Tibial nerve (tissue), 3 donors: ENCODE measurements around the gene TMEM253.

ENCODE experiments used
- POLR2A ChIP-seq, 2 donors: fragments of 450-650 bp; IDR thresholded peaks; one replicate each; pipeline ENCODE4 v1.6.1; 2017; ENCODE audit warnings: antibody characterized with exemption in 2 of 2, mild to moderate bottlenecking in 2 of 2, moderate library complexity in 2 of 2
- TF ChIP-seq, protein P1 (sequence below), 5 experiments: fragments of 200-600 bp in 3 of 5; fragments of 450-650 bp in 2 of 5; sonication (generic) in 3 of 5; IDR thresholded peaks; one replicate each; pipeline ENCODE4 v1.5.1; 2016 to 2019; ENCODE audit warnings: antibody characterized with exemption in 5 of 5, mild to moderate bottlenecking in 3 of 5, moderate library complexity in 2 of 5

GRCh38 chr14:21100931-21101330 lies at the start of gene TMEM253:
- TF ChIP-seq, protein P1, sequence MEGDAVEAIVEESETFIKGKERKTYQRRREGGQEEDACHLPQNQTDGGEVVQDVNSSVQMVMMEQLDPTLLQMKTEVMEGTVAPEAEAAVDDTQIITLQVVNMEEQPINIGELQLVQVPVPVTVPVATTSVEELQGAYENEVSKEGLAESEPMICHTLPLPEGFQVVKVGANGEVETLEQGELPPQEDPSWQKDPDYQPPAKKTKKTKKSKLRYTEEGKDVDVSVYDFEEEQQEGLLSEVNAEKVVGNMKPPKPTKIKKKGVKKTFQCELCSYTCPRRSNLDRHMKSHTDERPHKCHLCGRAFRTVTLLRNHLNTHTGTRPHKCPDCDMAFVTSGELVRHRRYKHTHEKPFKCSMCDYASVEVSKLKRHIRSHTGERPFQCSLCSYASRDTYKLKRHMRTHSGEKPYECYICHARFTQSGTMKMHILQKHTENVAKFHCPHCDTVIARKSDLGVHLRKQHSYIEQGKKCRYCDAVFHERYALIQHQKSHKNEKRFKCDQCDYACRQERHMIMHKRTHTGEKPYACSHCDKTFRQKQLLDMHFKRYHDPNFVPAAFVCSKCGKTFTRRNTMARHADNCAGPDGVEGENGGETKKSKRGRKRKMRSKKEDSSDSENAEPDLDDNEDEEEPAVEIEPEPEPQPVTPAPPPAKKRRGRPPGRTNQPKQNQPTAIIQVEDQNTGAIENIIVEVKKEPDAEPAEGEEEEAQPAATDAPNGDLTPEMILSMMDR (IDR thresholded peaks at IDR 0.05) = no peak
- no peak for TF ChIP-seq POLR2A (IDR thresholded peaks at IDR 0.05)
